NCI-H526 treated with DMSO at 0.1 percent for 48 hours (cell line): ENCODE measurements around the gene CCDC146.
"Not testable (repeated sequence)": the region's sequence is repeated elsewhere in the genome, so short reads cannot be mapped to it uniquely, and the experiment has no call there.

Experiments
- DNase-seq: peaks from one replicate; lab custom pipeline; 2025; lab: John Stamatoyannopoulos, UW

CCDC146 gene

GRCh38 chr7:77121860-77122681 lies at the start of gene CCDC146:
Gene CCDC146 (plus strand): TSS chr7:77122615. CDS start chr7:77167669, 45,054 bp downstream.
- DNase-seq = peak; percentile 99

GRCh38 chr7:77074786-77075396 lies 47.5 kb upstream of the CCDC146 start:
- DNase-seq = not testable (repeated sequence)

GRCh38 chr7:77077060-77077459 lies 45.4 kb upstream of the CCDC146 start:
- not testable (repeated sequence) for DNase-seq

- DNase-seq = not testable (repeated sequence)
Observed at GRCh38 chr7:77079112-77079511, 43.3 kb upstream of the CCDC146 start.

GRCh38 chr7:77079624-77080023 lies 42.8 kb upstream of the CCDC146 start:
- DNase-seq = not testable (repeated sequence)

GRCh38 chr7:77080236-77080635 lies 42.2 kb upstream of the CCDC146 start:
- DNase-seq = not testable (repeated sequence)

GRCh38 chr7:77082192-77082591 lies 40.2 kb upstream of the CCDC146 start:
- DNase-seq = not testable (repeated sequence)

- DNase-seq = not testable (repeated sequence)
Observed at GRCh38 chr7:77092301-77092700, 30.1 kb upstream of the CCDC146 start.

- not testable (repeated sequence) for DNase-seq
Observed at GRCh38 chr7:77100501-77100900, 21.9 kb upstream of the CCDC146 start.

- not testable (repeated sequence) for DNase-seq
Observed at GRCh38 chr7:77101187-77101586, 21.2 kb upstream of the CCDC146 start.

- DNase-seq = not testable (repeated sequence)
Observed at GRCh38 chr7:77102671-77103070, 19.7 kb upstream of the CCDC146 start.

GRCh38 chr7:77105904-77106303 lies 16.5 kb upstream of the CCDC146 start:
- DNase-seq = not testable (repeated sequence)

GRCh38 chr7:77107659-77108058 lies 14.8 kb upstream of the CCDC146 start:
- not testable (repeated sequence) for DNase-seq

GRCh38 chr7:77108362-77108761 lies 14.1 kb upstream of the CCDC146 start:
- not testable (repeated sequence) for DNase-seq

GRCh38 chr7:77112719-77113306 lies 9.6 kb upstream of the CCDC146 start:
- DNase-seq = not testable (repeated sequence)

GRCh38 chr7:77125486-77125885 lies 3.1 kb downstream of the CCDC146 start:
- DNase-seq = not testable (repeated sequence)

- DNase-seq = not testable (repeated sequence)
Observed at GRCh38 chr7:77127009-77127408, 4.6 kb downstream of the CCDC146 start.

- not testable (repeated sequence) for DNase-seq
Observed at GRCh38 chr7:77128582-77129410, 6.4 kb downstream of the CCDC146 start.

GRCh38 chr7:77131781-77132180 lies 9.4 kb downstream of the CCDC146 start:
- not testable (repeated sequence) for DNase-seq

- DNase-seq = not testable (repeated sequence)
Observed at GRCh38 chr7:77138668-77139067, 16.3 kb downstream of the CCDC146 start.

GRCh38 chr7:77140291-77140690 lies 17.9 kb downstream of the CCDC146 start:
- not testable (repeated sequence) for DNase-seq

- DNase-seq = not testable (repeated sequence)
Observed at GRCh38 chr7:77152232-77152631, 29.8 kb downstream of the CCDC146 start.
